HG02610 (cell line): ENCODE measurements around the gene MEMO1.
"Not testable (repeated sequence)": the region's sequence is repeated elsewhere in the genome, so short reads cannot be mapped to it uniquely, and the experiment has no call there.

Source experiments
- ATAC-seq: cut with Tn5 transposase; IDR thresholded peaks from one replicate; pipeline ENCODE4 v1.9.1; 2021; ENCODE audit warnings: mild to moderate bottlenecking, moderate library complexity; ENCODE audit not compliant: unreplicated experiment

The MEMO1 gene

DNA sequence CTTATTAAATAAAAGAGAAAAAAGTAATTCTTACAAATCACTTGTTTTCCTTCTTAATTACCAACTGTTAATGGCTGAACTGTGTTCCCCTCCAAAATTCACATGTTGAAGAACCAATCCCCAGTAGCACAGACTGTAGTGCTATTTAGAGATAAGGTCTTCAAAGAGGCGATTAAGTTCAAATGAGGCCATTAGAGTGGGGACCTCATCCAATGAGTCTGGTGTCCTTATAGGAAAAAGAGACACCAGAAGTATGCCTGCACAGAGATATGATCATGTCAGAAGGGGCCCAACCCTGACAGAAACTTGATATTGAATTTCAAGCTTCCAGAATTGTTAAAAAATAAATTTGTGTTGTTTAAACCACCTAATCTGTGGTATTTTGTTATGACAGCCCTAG is 89.8 kb downstream of the MEMO1 start:
- no peak for ATAC-seq

DNA sequence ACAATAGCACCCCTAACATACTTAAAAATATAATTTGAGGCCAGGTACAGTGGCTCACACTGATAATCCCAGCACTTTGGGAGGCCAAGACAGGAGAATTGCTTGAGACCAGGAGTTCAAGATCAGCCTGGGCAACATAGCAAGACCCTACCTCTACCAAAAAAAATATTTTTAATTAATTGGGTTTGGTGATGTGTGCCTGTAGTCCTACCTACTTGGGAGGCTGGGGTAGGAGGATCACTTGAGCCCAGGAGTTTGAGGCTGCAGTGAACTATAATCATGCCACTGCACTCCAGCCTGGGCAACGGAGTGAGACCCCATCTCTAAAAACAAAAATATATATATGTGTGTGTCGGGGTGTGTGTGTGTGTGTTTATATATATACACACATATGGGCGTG is 91.3 kb downstream of the MEMO1 start:
- ATAC-seq, result no peak

DNA sequence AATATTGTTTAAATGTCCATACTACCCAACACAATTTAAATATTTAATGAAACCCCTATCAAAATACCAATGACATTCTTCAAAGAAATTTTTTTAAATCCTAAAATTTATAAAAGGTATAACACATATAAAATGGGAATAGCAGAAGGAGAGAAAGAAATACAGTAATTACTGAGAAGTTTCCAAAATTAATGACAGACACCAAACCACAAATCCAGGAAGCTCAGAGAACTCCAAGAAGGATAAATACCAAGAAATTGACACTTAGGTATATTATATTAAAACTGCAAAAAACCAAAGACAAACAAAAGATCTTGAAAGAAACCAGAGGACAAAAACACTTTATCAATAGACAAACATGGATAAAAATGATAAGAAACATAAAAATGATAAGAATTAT is 101.1 kb downstream of the MEMO1 start:
- no peak for ATAC-seq

- not testable (repeated sequence) for ATAC-seq
Observed at GRCh38 chr2:31907491-31907890, 103.3 kb downstream of the MEMO1 start.

DNA sequence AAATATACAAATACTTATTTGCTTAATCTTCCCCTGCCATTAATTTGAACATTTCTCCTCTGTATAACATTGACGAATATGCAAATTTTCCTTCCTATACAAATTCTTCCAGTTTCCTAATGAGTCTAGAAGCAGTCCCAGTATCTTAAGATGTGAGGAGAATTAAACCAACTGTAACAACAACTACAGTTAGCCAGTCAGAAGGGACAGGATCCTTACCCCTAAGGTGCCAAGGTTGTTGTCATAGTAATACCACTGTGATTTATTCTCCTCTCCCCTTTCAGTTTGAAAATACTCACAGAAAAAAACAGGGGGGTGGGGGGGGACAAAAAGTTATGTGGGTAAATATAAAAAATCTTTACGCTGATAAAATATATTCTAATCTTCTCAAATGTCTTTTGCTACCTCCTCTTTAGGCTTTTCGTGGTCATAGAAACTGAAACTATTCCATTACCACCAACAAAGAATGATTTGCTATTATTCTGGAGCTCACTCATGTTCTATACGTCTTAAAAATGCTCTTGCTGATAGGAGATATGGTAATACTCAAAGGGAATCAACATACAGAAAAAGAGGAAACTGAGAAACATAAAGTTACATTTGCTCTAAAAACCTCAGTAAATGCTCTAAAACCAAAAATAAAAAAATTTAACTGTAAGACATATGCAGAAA is 107.6 kb downstream of the MEMO1 start:
- ATAC-seq, result no peak

DNA sequence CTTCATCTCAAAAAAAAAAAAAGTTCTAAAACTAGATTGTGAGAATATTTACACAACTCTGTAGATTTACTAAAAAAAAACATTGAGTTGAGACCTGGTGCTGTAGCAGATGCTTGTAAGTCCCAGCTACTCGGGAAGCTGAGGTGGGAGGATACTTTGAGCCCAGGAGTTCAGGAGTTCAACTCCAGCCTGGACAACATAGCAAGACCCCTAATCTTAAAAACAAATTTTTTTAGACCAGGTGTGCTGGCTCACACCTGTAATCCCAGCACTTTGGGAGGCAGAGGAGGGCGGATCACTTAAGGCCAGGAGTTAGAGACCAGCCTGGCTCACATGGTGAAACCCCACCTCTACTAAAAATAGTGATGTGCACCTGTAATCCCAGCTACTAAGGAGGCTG is 108.9 kb downstream of the MEMO1 start:
- ATAC-seq, result no peak

GRCh38 chr2:31900156-31900555 is 110.7 kb downstream of the MEMO1 start:
- ATAC-seq, result not testable (repeated sequence)

DNA sequence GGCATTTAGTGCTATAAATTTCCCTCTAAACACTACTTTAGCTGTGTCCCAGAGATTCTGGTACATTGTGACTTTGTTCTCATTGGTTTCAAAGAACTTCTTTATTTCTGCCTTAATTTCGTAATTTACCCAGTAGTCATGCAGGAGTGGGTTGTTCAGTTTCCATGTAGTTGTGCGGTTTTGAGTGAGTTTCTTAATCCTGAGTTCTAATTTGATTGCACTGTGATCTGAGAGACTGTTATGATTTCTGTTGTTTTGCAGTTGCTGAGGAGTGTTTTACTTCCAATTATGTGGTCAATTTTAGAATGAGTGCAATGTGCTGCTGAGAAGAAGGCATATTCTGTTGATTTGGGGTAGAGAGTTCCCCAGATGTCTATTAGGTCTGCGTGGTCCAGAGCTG is 112.5 kb downstream of the MEMO1 start:
- ATAC-seq, result not testable (repeated sequence)

DNA sequence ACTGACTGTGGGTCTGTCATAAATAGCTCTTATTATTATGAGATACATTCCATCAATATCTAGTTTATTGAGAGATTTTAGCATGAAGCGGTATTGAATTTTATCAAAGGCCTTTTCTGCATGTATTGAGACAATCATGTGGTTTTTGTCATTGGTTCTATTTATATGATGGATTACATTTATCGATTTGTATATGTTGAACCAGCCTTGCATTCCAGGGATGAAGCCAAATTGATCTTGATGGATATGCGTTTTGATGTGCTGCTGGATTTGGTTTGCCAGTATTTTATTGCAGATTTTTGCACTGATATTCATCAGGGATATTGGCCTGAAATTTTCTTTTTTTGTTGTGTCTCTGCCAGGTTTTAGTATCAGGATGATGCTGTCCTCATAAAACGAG is 113.5 kb downstream of the MEMO1 start:
- ATAC-seq, result not testable (repeated sequence)

DNA sequence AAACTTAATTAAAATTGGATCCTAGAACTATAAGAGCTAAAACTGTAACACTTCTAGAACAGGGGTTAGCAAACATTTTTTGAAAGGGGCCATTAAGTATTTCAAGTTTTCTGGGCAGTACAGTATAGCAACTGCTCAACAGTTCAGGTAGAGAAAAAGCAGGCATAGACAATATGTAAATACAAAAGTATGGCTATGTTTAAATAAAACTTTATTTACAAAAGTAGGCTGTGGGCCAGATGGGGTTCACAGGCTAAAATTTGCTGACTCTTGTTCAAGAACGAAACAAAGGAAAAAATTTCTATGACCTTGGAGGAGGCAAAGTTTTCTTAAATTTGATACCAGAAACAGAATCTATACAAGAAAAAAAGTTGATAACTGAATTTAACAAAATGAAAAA is 114.5 kb downstream of the MEMO1 start:
- ATAC-seq, result no peak

GRCh38 chr2:31894656-31895055 is 116.2 kb downstream of the MEMO1 start:
- no peak for ATAC-seq

- ATAC-seq, result no peak
Observed at GRCh38 chr2:31893094-31893493, 117.7 kb downstream of the MEMO1 start.

DNA sequence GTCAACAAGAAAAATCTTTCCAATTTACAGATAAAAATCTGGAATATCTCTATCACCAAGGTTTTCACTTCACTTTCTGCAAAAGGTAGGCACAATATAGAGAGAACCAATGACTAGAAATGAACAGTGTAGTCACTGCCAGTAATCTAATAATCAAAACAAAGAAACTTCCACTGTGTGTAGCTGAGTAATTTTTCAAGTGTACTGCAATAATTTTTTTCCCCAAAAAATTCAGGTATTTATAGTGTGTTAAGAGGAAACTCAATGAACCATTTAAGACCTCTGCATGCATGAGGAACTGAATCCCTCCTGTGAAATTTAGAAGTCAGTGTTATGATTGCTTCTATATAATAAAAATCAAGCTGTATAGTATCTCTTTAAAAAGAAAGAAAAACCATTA is 121.8 kb downstream of the MEMO1 start:
- ATAC-seq, result no peak

- ATAC-seq, result no peak
Observed at GRCh38 chr2:31888550-31888949, 122.3 kb downstream of the MEMO1 start.

DNA sequence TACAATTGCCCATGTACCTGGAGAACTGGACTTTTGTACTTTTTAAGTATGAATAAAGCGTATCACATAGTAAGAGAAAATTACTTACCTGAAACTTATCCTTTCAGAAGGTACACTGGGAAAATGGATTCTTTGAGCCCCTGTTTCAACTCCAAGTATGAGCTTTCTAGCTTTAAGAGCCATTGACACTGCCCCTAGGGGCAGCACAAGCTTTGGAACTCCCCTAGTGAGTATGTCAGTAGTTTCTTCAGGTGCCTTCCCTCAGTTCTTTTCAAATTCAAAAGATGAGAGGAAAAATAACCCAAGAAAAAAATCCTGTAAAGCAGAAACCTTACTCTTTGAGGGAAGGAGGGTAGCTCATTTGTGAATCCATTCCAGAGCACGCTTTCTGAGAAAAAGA is 124.1 kb downstream of the MEMO1 start:
- peak; percentile 62 for ATAC-seq

GRCh38 chr2:31877008-31877407 is 133.8 kb downstream of the MEMO1 start:
- ATAC-seq, result no peak

DNA sequence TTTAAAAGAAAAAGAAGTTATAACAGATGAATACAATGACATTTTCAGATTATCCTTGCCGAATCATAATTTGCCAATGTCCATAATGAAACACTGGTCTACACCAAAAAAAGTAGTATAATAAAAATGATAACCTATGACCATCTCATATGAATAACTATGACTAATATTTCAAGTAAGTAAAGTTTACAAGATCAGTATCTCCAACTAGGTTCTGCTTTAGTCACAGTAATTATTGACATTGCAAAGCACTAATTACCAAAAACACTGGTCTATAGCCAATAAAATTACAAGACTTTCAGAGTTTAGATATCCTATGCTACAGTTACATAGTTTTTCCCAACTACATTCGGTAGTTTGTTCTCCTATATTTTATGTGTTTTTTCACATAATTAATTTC is 136.7 kb downstream of the MEMO1 start:
- no peak for ATAC-seq

DNA sequence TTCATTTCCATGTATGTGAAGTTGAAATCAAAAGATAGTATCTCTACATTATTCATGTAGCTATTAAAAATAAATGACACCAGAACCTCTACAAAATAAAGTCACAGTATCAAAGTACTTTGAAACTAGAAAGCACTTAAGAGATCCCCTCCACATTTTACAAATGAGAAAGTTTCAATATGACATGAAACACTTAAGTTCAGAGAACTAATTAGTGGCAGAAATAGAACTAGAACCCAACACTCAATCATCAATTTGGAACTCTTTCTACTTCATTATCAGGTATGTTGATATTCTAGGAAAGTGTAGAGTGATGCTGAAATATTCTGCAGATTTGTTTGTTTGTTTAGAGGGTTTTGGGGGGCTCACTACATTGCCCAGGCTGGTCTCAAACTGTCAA is 145.6 kb downstream of the MEMO1 start:
- no peak for ATAC-seq

DNA sequence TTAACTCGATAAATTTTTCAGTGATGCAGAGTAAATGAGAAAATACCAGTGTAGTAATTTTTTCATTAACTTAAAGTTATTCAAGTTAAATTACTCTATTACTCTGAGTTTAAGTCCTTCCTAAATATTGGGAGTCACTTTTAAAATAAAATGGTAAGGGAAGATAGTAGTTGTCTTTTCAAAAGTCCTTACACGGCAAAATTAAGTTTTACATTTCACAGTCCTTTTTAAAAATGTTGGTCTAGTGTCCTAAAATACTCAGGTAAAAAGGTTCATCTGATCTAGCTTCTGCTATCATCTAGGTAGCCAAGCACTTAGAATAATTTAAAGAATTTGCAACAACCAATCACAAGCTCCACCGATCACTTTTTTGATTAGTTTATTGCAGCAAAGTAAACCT is 146.9 kb downstream of the MEMO1 start:
- no peak for ATAC-seq

DNA sequence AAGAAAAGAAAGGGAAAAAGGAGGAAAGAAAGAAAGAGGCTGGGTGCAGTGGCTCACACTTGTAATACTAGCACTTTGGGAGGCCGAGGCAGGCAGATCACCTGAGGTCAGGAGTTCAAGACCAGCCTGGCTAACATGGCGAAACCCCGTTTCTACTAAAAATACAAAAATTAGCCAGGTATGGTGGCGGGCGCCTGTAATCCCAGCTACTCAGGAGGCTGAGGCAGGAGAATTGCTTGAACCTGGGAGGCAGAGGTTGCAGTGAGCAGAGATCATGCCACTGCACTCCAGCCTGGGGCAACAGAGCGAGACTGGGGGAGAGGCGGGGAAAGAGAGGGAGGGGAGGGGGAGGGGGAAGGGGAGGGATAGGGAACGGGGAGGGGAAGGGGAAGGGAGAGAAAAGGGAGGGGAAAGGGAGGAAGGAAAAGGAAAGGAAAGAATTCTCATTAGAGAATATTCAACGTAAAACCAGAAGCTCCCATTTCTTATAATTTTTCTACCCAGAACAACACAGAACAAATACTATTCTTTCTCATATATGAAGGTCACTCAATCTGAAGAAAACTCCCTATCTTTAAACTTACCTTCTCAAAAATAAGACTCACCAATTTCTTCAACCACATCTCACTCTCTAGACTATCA is 147.7 kb downstream of the MEMO1 start:
- ATAC-seq, result not testable (repeated sequence)

- no peak for ATAC-seq
Observed at GRCh38 chr2:31859959-31860358, 150.8 kb downstream of the MEMO1 start.

- no peak for ATAC-seq
Observed at GRCh38 chr2:31853521-31853920, 157.3 kb downstream of the MEMO1 start.

- ATAC-seq, result not testable (repeated sequence)
Observed at GRCh38 chr2:31842150-31842549, 168.7 kb downstream of the MEMO1 start.
